Activated CD4-positive, alpha-beta memory T cell treated with anti-CD3 and anti-CD28 coated beads for 36 hours (primary cell): Measurements from ENCODE around the gene FEV. TPM values are rescaled to one million over a fixed set of nuclear protein-coding genes. Genes with fewer than 3 reads are reported as not detected.

Experiments
- CTCF ChIA-PET: fragments of 350-600 bp; sonication (Branson Sonifier 250); formaldehyde crosslinking; loops from one replicate; lab custom pipeline; 2021; ENCODE audit warnings: antibody characterized with exemption, inconsistent platforms; lab: Charles Lee
- POLR2A ChIA-PET: fragments of 350-600 bp; sonication (Branson Sonifier 250); formaldehyde crosslinking; loops from one replicate; lab custom pipeline; 2021; ENCODE audit warnings: antibody characterized with exemption; lab: Charles Lee
- DNase-seq: peaks from one replicate; pipeline ENCODE4 v3.0.0-alpha.2; 2020
- H3K27ac Mint-ChIP-seq: one replicate; pipeline ENCODE4 v1.8.0; 2021; ENCODE audit warnings: mixed read lengths
- H3K27me3 Mint-ChIP-seq: one replicate; pipeline ENCODE4 v1.8.0; 2021; ENCODE audit warnings: mixed read lengths
- H3K36me3 Mint-ChIP-seq: one replicate; pipeline ENCODE4 v1.8.0; 2021; ENCODE audit warnings: mixed read lengths
- H3K4me1 Mint-ChIP-seq: one replicate; pipeline ENCODE4 v1.8.0; 2021; ENCODE audit warnings: low read depth, mixed read lengths
- H3K4me3 Mint-ChIP-seq: one replicate; pipeline ENCODE4 v1.8.0; 2021; ENCODE audit warnings: mild to moderate bottlenecking, mixed read lengths
- H3K9me3 Mint-ChIP-seq: one replicate; pipeline ENCODE4 v1.8.0; 2021; ENCODE audit warnings: mixed read lengths
- intact Hi-C: fragments of 100-400 bp; cut with micrococcal nuclease; formaldehyde crosslinking; loops from one replicate; pipeline ENCODE4 v1.15.1; 2023
- total RNA-seq, 2 experiments: library from RNA; stranded (reverse); gene quantifications; one replicate each; pipeline ENCODE4 v1.2.3, GENCODE V29; 2021

Gene FEV
- total RNA-seq, 2 experiments from 2014 or later = not detected

GRCh38 chr2:218981390-218981880 lies 3.5 kb downstream of the FEV start:
- H3K9me3 Mint-ChIP-seq = no peaks in the 10 kb centered on the region
- H3K36me3 Mint-ChIP-seq = no peaks in the 10 kb centered on the region
- no peak for DNase-seq
- ChIA-PET POLR2A (interaction anchor here (1.7 kb wide), 1 partner anchor 21 kb away, joined by 4 read pairs; no protein-coding TSS in a partner anchor), CTCF (interaction anchor here (0.8 to 6.1 kb wide), 15 partner anchors 13 to 173 kb away, joined by 3 to 111 read pairs (median 7); partner anchors contain the start of genes CDK5R2 and CRYBA2)
- intact Hi-C loops = loop anchor here (2.0 to 5.0 kb wide), 4 partner anchors 19 to 129 kb away; no protein-coding TSS in a partner anchor
- peak overlapping the region; percentile 61 for H3K4me3 Mint-ChIP-seq
- H3K27ac Mint-ChIP-seq = no peak overlapping the region
- H3K4me1 Mint-ChIP-seq = peaks cover 28% of the 10 kb centered on the region
- H3K27me3 Mint-ChIP-seq = peaks cover 63% of the 10 kb centered on the region

GRCh38 chr2:218980735-218981389 lies 4.1 kb downstream of the FEV start:
- intact Hi-C loops = loop anchor here (1.0 to 5.0 kb wide), 5 partner anchors 18 to 128 kb away; no protein-coding TSS in a partner anchor
- ChIA-PET POLR2A (interaction anchor here (0.6 to 1.7 kb wide), 2 partner anchors 22 to 91 kb away, joined by 3 to 4 read pairs; no protein-coding TSS in a partner anchor), CTCF (interaction anchor here (0.6 to 6.1 kb wide), 75 partner anchors 8 to 329 kb away, joined by 3 to 111 read pairs (median 5); partner anchors contain the start of genes CDK5R2, CRYBA2, IHH and ZFAND2B)
- no peaks in the 10 kb centered on the region for H3K9me3 Mint-ChIP-seq
- H3K27me3 Mint-ChIP-seq = peaks cover 60% of the 10 kb centered on the region
- no peak overlapping the region for H3K27ac Mint-ChIP-seq
- DNase-seq = no peak
- no peaks in the 10 kb centered on the region for H3K36me3 Mint-ChIP-seq
- peak overlapping the region; percentile 61 for H3K4me3 Mint-ChIP-seq
- peaks cover 28% of the 10 kb centered on the region for H3K4me1 Mint-ChIP-seq

- POLR2A ChIA-PET = interaction anchor here (0.6 to 1.7 kb wide), 2 partner anchors 22 to 92 kb away, joined by 3 to 4 read pairs; no protein-coding TSS in a partner anchor
- H3K27ac Mint-ChIP-seq = no peak overlapping the region
- no peaks in the 10 kb centered on the region for H3K36me3 Mint-ChIP-seq
- CTCF ChIA-PET = interaction anchor here (0.6 to 6.1 kb wide), 78 partner anchors 9 to 330 kb away, joined by 3 to 111 read pairs (median 5); partner anchors contain the start of genes CDK5R2, CRYBA2, DNAJB2 and IHH
- H3K4me3 Mint-ChIP-seq = peak overlapping the region; percentile 52
- no peaks in the 10 kb centered on the region for H3K9me3 Mint-ChIP-seq
- intact Hi-C loops = loop anchor here (1.0 to 5.0 kb wide), 5 partner anchors 17 to 127 kb away; no protein-coding TSS in a partner anchor
- peaks cover 28% of the 10 kb centered on the region for H3K4me1 Mint-ChIP-seq
- DNase-seq = peak; percentile 89
- H3K27me3 Mint-ChIP-seq = peaks cover 62% of the 10 kb centered on the region
These were observed 4.9 kb downstream of the FEV start for GRCh38 chr2:218979846-218980734.

- H3K4me1 Mint-ChIP-seq = peaks cover 4% of the 10 kb centered on the region
- H3K4me3 Mint-ChIP-seq = no peak overlapping the region
- no peak for DNase-seq
- H3K27ac Mint-ChIP-seq = no peak overlapping the region
- ChIA-PET CTCF (interaction anchor here (1.2 to 3.8 kb wide), 5 partner anchors 20 to 324 kb away, joined by 3 to 16 read pairs (median 6); no protein-coding TSS in a partner anchor), POLR2A (no interaction called here)
- intact Hi-C loops = no loop called here
- no peaks in the 10 kb centered on the region for H3K9me3 Mint-ChIP-seq
- no peaks in the 10 kb centered on the region for H3K36me3 Mint-ChIP-seq
- H3K27me3 Mint-ChIP-seq = peaks cover 50% of the 10 kb centered on the region
These were observed 9.8 kb downstream of the FEV start for GRCh38 chr2:218975060-218975777.

- Mint-ChIP-seq H3K27ac (no peak overlapping the region), H3K4me3 (no peak overlapping the region), H3K36me3 (no peaks in the 10 kb centered on the region), H3K27me3 (peaks cover 41% of the 10 kb centered on the region), H3K9me3 (no peaks in the 10 kb centered on the region), H3K4me1 (no peaks in the 10 kb centered on the region)
- ChIA-PET CTCF (interaction anchor here (2.0 kb wide), 1 partner anchor 9 kb away, joined by 13 read pairs; no protein-coding TSS in a partner anchor), POLR2A (no interaction called here)
- intact Hi-C loops = no loop called here
- no peak for DNase-seq
These were observed 14.1 kb downstream of the FEV start for GRCh38 chr2:218970894-218971293.

- Mint-ChIP-seq H3K36me3 (no peaks in the 10 kb centered on the region), H3K27ac (no peak overlapping the region), H3K9me3 (no peaks in the 10 kb centered on the region), H3K27me3 (peaks cover 59% of the 10 kb centered on the region), H3K4me1 (peaks cover 11% of the 10 kb centered on the region), H3K4me3 (no peak overlapping the region)
- ChIA-PET CTCF (interaction anchor here (1.6 kb wide), 1 partner anchor 16 kb away, joined by 7 read pairs; no protein-coding TSS in a partner anchor), POLR2A (no interaction called here)
- intact Hi-C loops = no loop called here
- no peak for DNase-seq
These were observed 20.8 kb downstream of the FEV start for GRCh38 chr2:218964041-218964771.

GRCh38 chr2:218963601-218964000 lies 21.4 kb downstream of the FEV start:
- intact Hi-C loops = loop anchor here (2.0 kb wide), 1 partner anchor 17 kb away; no protein-coding TSS in a partner anchor
- Mint-ChIP-seq H3K4me3 (no peak overlapping the region), H3K36me3 (no peaks in the 10 kb centered on the region), H3K27me3 (peaks cover 62% of the 10 kb centered on the region), H3K27ac (no peak overlapping the region), H3K9me3 (no peaks in the 10 kb centered on the region), H3K4me1 (peaks cover 14% of the 10 kb centered on the region)
- DNase-seq = no peak
- ChIA-PET POLR2A (no interaction called here), CTCF (interaction anchor here (1.6 kb wide), 1 partner anchor 17 kb away, joined by 7 read pairs; no protein-coding TSS in a partner anchor)

- Mint-ChIP-seq H3K36me3 (no peaks in the 10 kb centered on the region), H3K9me3 (no peaks in the 10 kb centered on the region), H3K4me3 (no peak overlapping the region), H3K27me3 (peaks cover 65% of the 10 kb centered on the region), H3K4me1 (peaks cover 14% of the 10 kb centered on the region), H3K27ac (no peak overlapping the region)
- ChIA-PET CTCF (interaction anchor here (1.0 kb wide), 1 partner anchor 17 kb away, joined by 6 read pairs; no protein-coding TSS in a partner anchor), POLR2A (no interaction called here)
- peak; percentile 69 for DNase-seq
- intact Hi-C loops = loop anchor here (2.0 kb wide), 1 partner anchor 18 kb away; no protein-coding TSS in a partner anchor
These were observed 22.0 kb downstream of the FEV start for GRCh38 chr2:218962859-218963492.

- no peaks in the 10 kb centered on the region for H3K36me3 Mint-ChIP-seq
- H3K27ac Mint-ChIP-seq = no peak overlapping the region
- ChIA-PET POLR2A (no interaction called here), CTCF (interaction anchor here (0.9 to 1.0 kb wide), 2 partner anchors 18 kb away, joined by 4 to 6 read pairs; no protein-coding TSS in a partner anchor)
- intact Hi-C loops = loop anchor here (2.0 kb wide), 1 partner anchor 19 kb away; no protein-coding TSS in a partner anchor
- no peak overlapping the region for H3K4me3 Mint-ChIP-seq
- H3K27me3 Mint-ChIP-seq = peaks cover 72% of the 10 kb centered on the region
- no peak for DNase-seq
- peaks cover 14% of the 10 kb centered on the region for H3K4me1 Mint-ChIP-seq
- no peaks in the 10 kb centered on the region for H3K9me3 Mint-ChIP-seq
These were observed 23.1 kb downstream of the FEV start for GRCh38 chr2:218961651-218962570.
